DOHH2 (cell line): Measurements from ENCODE around the gene PRRT4.
A peak's percentile ranks its signal among the peaks of the same experiment; 100 is the strongest.

ENCODE experiments used
- H3F3A ChIP-seq: fragments of 200-600 bp; sonication (generic), shearing (Covaris generic); 2 replicates; pipeline ENCODE4 v1.6.0; 2016; ENCODE audit warnings: antibody characterized with exemption, mild to moderate bottlenecking; ENCODE audit not compliant: control insufficient read depth, insufficient read depth
- H3K27ac ChIP-seq: fragments of 200-600 bp; sonication (generic); 2 replicates; pipeline ENCODE4 v1.5.1; 2014; ENCODE audit warnings: low read depth, mild to moderate bottlenecking, low read length, moderate library complexity
- H3K27me3 ChIP-seq: fragments of 200-600 bp; sonication (generic); 2 replicates; pipeline ENCODE4 v1.6.1; 2014; ENCODE audit warnings: mild to moderate bottlenecking, low read length, mixed read lengths; ENCODE audit not compliant: control insufficient read depth
- H3K36me3 ChIP-seq: fragments of 200-600 bp; sonication (generic); 2 replicates; pipeline ENCODE4 v1.6.1; 2014; ENCODE audit warnings: mild to moderate bottlenecking, low read length, moderate library complexity, mixed read lengths; ENCODE audit not compliant: control insufficient read depth
- H3K4me1 ChIP-seq: fragments of 200-600 bp; sonication (generic); 2 replicates; pipeline ENCODE4 v1.6.1; 2014; ENCODE audit warnings: mild to moderate bottlenecking, low read length, mixed read lengths; ENCODE audit not compliant: control insufficient read depth
- H3K4me2 ChIP-seq: fragments of 200-600 bp; sonication (generic); 2 replicates; pipeline ENCODE4 v1.6.0; 2014; ENCODE audit warnings: mild to moderate bottlenecking, low read length, moderate library complexity
- H3K4me3 ChIP-seq: fragments of 200-600 bp; sonication (generic); 2 replicates; pipeline ENCODE4 v1.5.1; 2014; ENCODE audit warnings: mild to moderate bottlenecking, low read length, mixed read lengths
- H3K79me2 ChIP-seq: fragments of 200-600 bp; sonication (generic); 2 replicates; pipeline ENCODE4 v1.6.1; 2014; ENCODE audit warnings: mild to moderate bottlenecking, low read length, mixed read lengths; ENCODE audit not compliant: control insufficient read depth
- H3K9me2 ChIP-seq: fragments of 200-600 bp; sonication (generic); replicated peaks from 2 replicates; pipeline ENCODE4 v1.6.1; 2014; ENCODE audit warnings: mild to moderate bottlenecking, low read length, mixed read lengths; ENCODE audit not compliant: control insufficient read depth
- H3K9me3 ChIP-seq: fragments of 200-600 bp; sonication (generic); 2 replicates; pipeline ENCODE4 v1.6.1; 2014; ENCODE audit warnings: antibody characterized with exemption, low read length, mixed read lengths; ENCODE audit not compliant: control insufficient read depth, insufficient read depth
- H4K20me1 ChIP-seq: fragments of 200-600 bp; sonication (generic); 2 replicates; pipeline ENCODE4 v1.6.0; 2014; ENCODE audit warnings: low read depth, mild to moderate bottlenecking, antibody characterized with exemption, low read length, moderate library complexity; ENCODE audit not compliant: control insufficient read depth, insufficient read depth
- EZH2phosphoT487 ChIP-seq: fragments of 200-600 bp; sonication (generic); IDR thresholded peaks from 2 replicates; pipeline ENCODE4 v1.6.1; 2017; ENCODE audit warnings: borderline replicate concordance, mild to moderate bottlenecking, antibody characterized with exemption, low read length, moderate library complexity, mixed read lengths
- TF ChIP-seq, protein P1 (sequence below): fragments of 200-600 bp; sonication (generic); IDR thresholded peaks from one replicate; pipeline ENCODE4 v1.5.1; 2014; ENCODE audit warnings: antibody characterized with exemption, mild to moderate bottlenecking, low read depth, low read length; ENCODE audit not compliant: poor library complexity, severe bottlenecking

The PRRT4 gene

DNA sequence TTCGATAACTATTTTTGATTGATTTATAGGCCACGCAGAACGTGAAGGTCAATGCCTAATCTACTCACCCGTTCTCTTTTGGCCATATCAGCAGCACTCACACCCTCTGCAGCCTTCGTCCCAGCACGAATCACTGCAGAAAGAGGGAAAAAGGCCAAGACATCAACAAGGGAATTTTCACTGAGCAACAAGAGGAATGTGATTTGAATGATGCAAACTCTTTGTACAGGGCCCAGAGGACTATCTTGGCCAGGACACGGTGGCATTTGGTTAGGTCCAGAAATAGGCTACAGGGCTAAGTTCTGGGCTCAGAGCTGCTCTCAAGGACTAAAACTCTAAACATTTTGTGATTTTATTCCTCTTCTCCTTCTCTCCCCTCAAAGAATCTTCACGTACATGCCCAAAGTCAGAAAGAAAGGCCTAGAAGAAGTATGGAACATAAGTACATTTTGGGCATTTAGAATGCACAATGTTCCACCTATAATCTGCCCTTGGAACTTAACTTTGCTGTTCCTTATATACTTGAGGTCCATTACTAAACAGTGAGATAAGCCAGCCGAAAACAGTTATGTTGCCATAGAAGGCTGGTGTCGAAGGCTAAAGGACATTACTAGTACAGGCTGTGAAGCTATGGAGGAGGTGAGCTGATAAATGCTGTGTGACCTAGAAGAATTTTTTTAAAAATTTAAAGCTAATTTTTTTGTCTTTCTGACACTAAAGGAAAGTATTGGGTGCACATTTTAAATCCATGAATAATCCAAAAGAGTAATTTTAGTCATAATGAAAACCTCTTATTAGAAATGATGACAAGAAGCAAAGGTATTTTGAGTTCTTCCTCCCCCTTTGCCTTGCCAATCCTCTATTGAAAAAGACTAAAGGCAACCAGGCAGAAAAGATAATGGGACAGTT, 37.8 kb downstream of the PRRT4 start:
- H3F3A ChIP-seq: 0 out of 2 replicates have a peak, but pooled peaks cover 3% of the 10 kb centered on the region

GRCh38 chr7:128323040-128323439, 38.5 kb downstream of the PRRT4 start:
- no peak for TF ChIP-seq EZH2phosphoT487
- TF ChIP-seq, protein P1, sequence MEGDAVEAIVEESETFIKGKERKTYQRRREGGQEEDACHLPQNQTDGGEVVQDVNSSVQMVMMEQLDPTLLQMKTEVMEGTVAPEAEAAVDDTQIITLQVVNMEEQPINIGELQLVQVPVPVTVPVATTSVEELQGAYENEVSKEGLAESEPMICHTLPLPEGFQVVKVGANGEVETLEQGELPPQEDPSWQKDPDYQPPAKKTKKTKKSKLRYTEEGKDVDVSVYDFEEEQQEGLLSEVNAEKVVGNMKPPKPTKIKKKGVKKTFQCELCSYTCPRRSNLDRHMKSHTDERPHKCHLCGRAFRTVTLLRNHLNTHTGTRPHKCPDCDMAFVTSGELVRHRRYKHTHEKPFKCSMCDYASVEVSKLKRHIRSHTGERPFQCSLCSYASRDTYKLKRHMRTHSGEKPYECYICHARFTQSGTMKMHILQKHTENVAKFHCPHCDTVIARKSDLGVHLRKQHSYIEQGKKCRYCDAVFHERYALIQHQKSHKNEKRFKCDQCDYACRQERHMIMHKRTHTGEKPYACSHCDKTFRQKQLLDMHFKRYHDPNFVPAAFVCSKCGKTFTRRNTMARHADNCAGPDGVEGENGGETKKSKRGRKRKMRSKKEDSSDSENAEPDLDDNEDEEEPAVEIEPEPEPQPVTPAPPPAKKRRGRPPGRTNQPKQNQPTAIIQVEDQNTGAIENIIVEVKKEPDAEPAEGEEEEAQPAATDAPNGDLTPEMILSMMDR: no peak
- Histone ChIP-seq H4K20me1 (no peaks in the 10 kb centered on the region), H3K36me3 (peaks cover 92% of the 10 kb centered on the region), H3K79me2 (no peaks in the 10 kb centered on the region), H3K4me1 (no peaks in the 10 kb centered on the region), H3K4me2 (no peak overlapping the region), H3K27ac (no peak overlapping the region), H3K27me3 (no peaks in the 10 kb centered on the region), H3K9me3 (no peaks in the 10 kb centered on the region), H3K9me2 (no peaks in the 10 kb centered on the region), H3K4me3 (no peak overlapping the region), H3F3A (0 out of 2 replicates have a peak, but pooled peaks cover 3% of the 10 kb centered on the region)

More for the DNA sequence above, 37.8 kb downstream of the PRRT4 start:
- Histone ChIP-seq H3K9me3 (no peaks in the 10 kb centered on the region), H3K27ac (no peak overlapping the region), H3K4me2 (no peak overlapping the region), H3K9me2 (no peaks in the 10 kb centered on the region), H3K4me1 (no peaks in the 10 kb centered on the region), H4K20me1 (no peaks in the 10 kb centered on the region), H3K36me3 (peaks cover 92% of the 10 kb centered on the region), H3K27me3 (no peaks in the 10 kb centered on the region), H3K4me3 (no peak overlapping the region), H3K79me2 (no peaks in the 10 kb centered on the region)
- no peak for TF ChIP-seq EZH2phosphoT487
- TF ChIP-seq, protein P1: no peak

DNA sequence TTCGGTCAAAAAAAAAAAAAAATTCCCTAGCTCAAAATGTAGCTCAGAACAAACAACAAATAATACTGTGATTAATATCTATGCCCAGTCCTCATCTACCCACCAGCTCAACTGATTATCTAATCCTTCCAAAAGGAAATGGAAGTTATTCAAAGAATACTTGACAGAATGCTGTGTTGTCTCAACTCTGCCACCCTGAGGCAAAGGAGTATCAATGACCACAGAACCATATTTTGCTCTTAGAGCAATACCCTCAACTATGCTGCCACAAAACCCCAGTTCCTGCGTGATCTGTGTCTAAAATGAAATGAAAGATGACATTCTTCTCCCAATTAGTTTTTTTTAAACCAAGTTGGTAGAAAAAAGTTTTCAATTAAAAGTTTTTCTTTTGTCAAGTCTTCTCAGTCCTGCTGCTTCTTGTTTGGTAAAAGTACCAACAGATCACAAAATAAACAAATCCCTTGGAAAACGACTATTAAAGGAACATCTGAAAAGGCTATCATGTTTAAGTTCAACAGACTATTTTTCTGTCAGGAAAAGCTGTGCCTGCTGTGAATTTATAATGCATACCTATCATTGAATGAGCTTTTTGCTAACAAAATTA, 39.3 kb downstream of the PRRT4 start:
- no peak overlapping the region for H3K4me3 ChIP-seq
- H3K4me1 ChIP-seq: no peaks in the 10 kb centered on the region
- no peaks in the 10 kb centered on the region for H3K79me2 ChIP-seq
- H3K4me2 ChIP-seq: no peak overlapping the region
- no peaks in the 10 kb centered on the region for H3K9me2 ChIP-seq
- H3K27ac ChIP-seq: no peak overlapping the region
- H3K36me3 ChIP-seq: peaks cover 95% of the 10 kb centered on the region
- H4K20me1 ChIP-seq: no peaks in the 10 kb centered on the region
- no peaks in the 10 kb centered on the region for H3K27me3 ChIP-seq
- no peaks in the 10 kb centered on the region for H3K9me3 ChIP-seq
- TF ChIP-seq, protein P1: peak; percentile 66
- TF ChIP-seq EZH2phosphoT487: no peak
- H3F3A ChIP-seq: 0 out of 2 replicates have a peak, but pooled peaks cover 3% of the 10 kb centered on the region
